Keratinocyte (primary cell): ENCODE data around the gene PAPSS2. TPM values are rescaled to one million over a fixed set of nuclear protein-coding genes. Genes with fewer than 3 reads are reported as not detected.

Experiments
- DNase-seq: peaks from one replicate; pipeline ENCODE4 v3.0.0-alpha.2; 2011; ENCODE audit warnings: low read depth, missing footprints, low spot score
- FAIRE-seq: peaks from 2 replicates; lab custom pipeline; 2011; peaks lifted over from hg19 to GRCh38; lab: Jason Lieb, UNC
- H2AFZ ChIP-seq: 2 replicates; pipeline ENCODE4 v1.6.0; 2012; ENCODE audit warnings: low read length, control low read depth, inconsistent platforms; ENCODE audit not compliant: control insufficient read depth
- H3K27ac ChIP-seq: 2 replicates; pipeline ENCODE4 v1.5.1; 2011; ENCODE audit warnings: low read length; ENCODE audit not compliant: control insufficient read depth, insufficient read depth
- H3K27me3 ChIP-seq: 3 replicates; pipeline ENCODE4 v1.6.0; 2011; ENCODE audit warnings: low read length; ENCODE audit not compliant: control insufficient read depth, insufficient read depth; ENCODE audit errors: extremely low read depth
- H3K36me3 ChIP-seq, 2 experiments: 2 replicates in 1 of 2; 3 replicates in 1 of 2; pipeline ENCODE4 v1.5.1; 2011; ENCODE audit warnings: low read length in 2 of 2, mild to moderate bottlenecking in 1 of 2; ENCODE audit not compliant: control insufficient read depth in 2 of 2, insufficient read depth in 2 of 2; ENCODE audit errors: extremely low read depth in 1 of 2
- H3K4me1 ChIP-seq: 3 replicates; pipeline ENCODE4 v1.5.1; 2011; ENCODE audit warnings: low read length; ENCODE audit not compliant: control insufficient read depth, insufficient read depth; ENCODE audit errors: extremely low read depth
- H3K4me2 ChIP-seq: 3 replicates; pipeline ENCODE4 v1.6.0; 2011; ENCODE audit warnings: low read depth, low read length; ENCODE audit not compliant: control insufficient read depth, insufficient read depth; ENCODE audit errors: extremely low read depth
- H3K4me3 ChIP-seq, 3 experiments: fragments of 200-600 bp in 1 of 3; sonication (generic) in 1 of 3; 2 replicates in 2 of 3; 3 replicates in 1 of 3; pipeline ENCODE4 v1.5.1; 2011 to 2016; ENCODE audit warnings: low read length in 3 of 3, mild to moderate bottlenecking in 3 of 3, control low read depth in 2 of 3, inconsistent platforms in 1 of 3, low read depth in 1 of 3, mixed read lengths in 1 of 3, mixed run types in 1 of 3, moderate library complexity in 1 of 3; ENCODE audit not compliant: control insufficient read depth in 2 of 3, insufficient read depth in 2 of 3; ENCODE audit errors: extremely low read depth in 1 of 3
- H3K79me2 ChIP-seq: 2 replicates; pipeline ENCODE4 v1.6.0; 2012; ENCODE audit warnings: low read length; ENCODE audit not compliant: control insufficient read depth, insufficient read depth
- H3K9ac ChIP-seq: 3 replicates; pipeline ENCODE4 v1.6.0; 2011; ENCODE audit warnings: low read length; ENCODE audit not compliant: control insufficient read depth, insufficient read depth; ENCODE audit errors: extremely low read depth
- H3K9me1 ChIP-seq: 3 replicates; pipeline ENCODE4 v1.6.0; 2011; ENCODE audit warnings: low read length; ENCODE audit not compliant: control insufficient read depth, insufficient read depth; ENCODE audit errors: extremely low read depth
- H3K9me3 ChIP-seq: 2 replicates; pipeline ENCODE4 v1.5.1; 2012; ENCODE audit warnings: low read depth, low read length; ENCODE audit not compliant: control insufficient read depth
- H4K20me1 ChIP-seq: 3 replicates; pipeline ENCODE4 v1.6.0; 2011; ENCODE audit warnings: low read length; ENCODE audit not compliant: control insufficient read depth, insufficient read depth; ENCODE audit errors: extremely low read depth
- EZH2 ChIP-seq: IDR thresholded peaks from one replicate; pipeline ENCODE4 v1.6.1; 2012; ENCODE audit warnings: inconsistent platforms, mild to moderate bottlenecking, low read length, moderate library complexity
- dilution Hi-C: fragments of 300-500 bp; cut with MboI; formaldehyde crosslinking; loops from one replicate; pipeline ENCODE4 v1.7.0; 2020; ENCODE audit warnings: low sequenced_read_pairs; ENCODE audit not compliant: extremely low pct_ligation_motif_present
- polyA plus RNA-seq, 5 experiments: library from polyadenylated mRNA; depleted of rRNA in 3 of 5; stranded (reverse) in 3 of 5; stranded (forward) in 1 of 5; unstranded in 1 of 5; fragments of >200 nt; gene quantifications; 1 replicate in 1 of 5; 2 replicates in 3 of 5; 3 replicates in 1 of 5; pipeline versions ENCODE4 v1.2.1 to v1.2.3, GENCODE V29; 2011 to 2012; ENCODE audit warnings: missing spikeins in 2 of 5, low read depth in 1 of 5, low replicate concordance in 1 of 5
- TF ChIP-seq, protein P1 (sequence below), 3 experiments: IDR thresholded peaks in 1 of 3; conservative IDR thresholded peaks in 1 of 3; optimal IDR thresholded peaks in 1 of 3; 2 replicates in 2 of 3; 3 replicates in 1 of 3; pipeline versions ENCODE3 to v1.5.1; 2011; ENCODE audit warnings: low read length in 3 of 3, mild to moderate bottlenecking in 3 of 3, moderate library complexity in 2 of 3, control low read depth in 1 of 3, inconsistent platforms in 1 of 3; ENCODE audit not compliant: insufficient read depth in 2 of 3; ENCODE audit errors: extremely low read depth in 1 of 3

Gene PAPSS2
- polyA plus RNA-seq, 1 donor (not counting 4 experiments of a cell fraction or from before 2014, with no cell fraction given): 1.1 TPM

DNA sequence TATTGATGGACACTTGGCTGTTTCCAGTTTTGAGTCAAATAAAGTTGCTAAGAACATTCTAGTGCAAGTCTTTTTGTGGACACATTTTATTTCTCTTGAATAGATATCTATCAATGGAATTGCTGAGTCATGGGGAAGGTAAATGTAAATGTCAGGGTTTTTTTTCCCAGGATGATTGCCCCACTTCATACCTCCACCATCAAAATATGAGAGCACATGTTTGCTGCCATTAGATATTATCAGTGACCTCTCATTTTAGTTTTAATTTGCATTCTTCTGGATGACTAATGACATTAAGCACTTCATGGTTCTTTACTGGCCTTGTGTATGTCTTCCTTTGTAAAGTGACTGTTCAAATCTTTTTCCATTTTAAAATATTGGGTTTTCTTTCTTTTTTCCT is 45.7 kb downstream of the PAPSS2 start:
- Histone ChIP-seq H3K27ac (no peak overlapping the region), H3K4me3 (no peak overlapping the region), H4K20me1 (no peaks in the 10 kb centered on the region), H2AFZ (no peak overlapping the region), H3K36me3 (no peaks in the 10 kb centered on the region), H3K27me3 (no peaks in the 10 kb centered on the region), H3K9ac (no peak overlapping the region), H3K9me3 (no peaks in the 10 kb centered on the region), H3K9me1 (no peaks in the 10 kb centered on the region), H3K4me1 (peaks cover 6% of the 10 kb centered on the region), H3K4me2 (no peak overlapping the region), H3K79me2 (no peaks in the 10 kb centered on the region)
- DNase-seq: no peak
- TF ChIP-seq EZH2: no peak
- TF ChIP-seq, protein P1, sequence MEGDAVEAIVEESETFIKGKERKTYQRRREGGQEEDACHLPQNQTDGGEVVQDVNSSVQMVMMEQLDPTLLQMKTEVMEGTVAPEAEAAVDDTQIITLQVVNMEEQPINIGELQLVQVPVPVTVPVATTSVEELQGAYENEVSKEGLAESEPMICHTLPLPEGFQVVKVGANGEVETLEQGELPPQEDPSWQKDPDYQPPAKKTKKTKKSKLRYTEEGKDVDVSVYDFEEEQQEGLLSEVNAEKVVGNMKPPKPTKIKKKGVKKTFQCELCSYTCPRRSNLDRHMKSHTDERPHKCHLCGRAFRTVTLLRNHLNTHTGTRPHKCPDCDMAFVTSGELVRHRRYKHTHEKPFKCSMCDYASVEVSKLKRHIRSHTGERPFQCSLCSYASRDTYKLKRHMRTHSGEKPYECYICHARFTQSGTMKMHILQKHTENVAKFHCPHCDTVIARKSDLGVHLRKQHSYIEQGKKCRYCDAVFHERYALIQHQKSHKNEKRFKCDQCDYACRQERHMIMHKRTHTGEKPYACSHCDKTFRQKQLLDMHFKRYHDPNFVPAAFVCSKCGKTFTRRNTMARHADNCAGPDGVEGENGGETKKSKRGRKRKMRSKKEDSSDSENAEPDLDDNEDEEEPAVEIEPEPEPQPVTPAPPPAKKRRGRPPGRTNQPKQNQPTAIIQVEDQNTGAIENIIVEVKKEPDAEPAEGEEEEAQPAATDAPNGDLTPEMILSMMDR (optimal IDR thresholded peaks at IDR 0.05 in 1 of 3, IDR thresholded peaks at IDR 0.05 in 1 of 3, conservative IDR thresholded peaks at IDR 0.05 in 1 of 3; ENCODE audit: extremely low read depth in 1 of 3, insufficient read depth in 2 of 3, low read length in 3 of 3): no peak
- no peak for FAIRE-seq
- dilution Hi-C loops: no loop called here

DNA sequence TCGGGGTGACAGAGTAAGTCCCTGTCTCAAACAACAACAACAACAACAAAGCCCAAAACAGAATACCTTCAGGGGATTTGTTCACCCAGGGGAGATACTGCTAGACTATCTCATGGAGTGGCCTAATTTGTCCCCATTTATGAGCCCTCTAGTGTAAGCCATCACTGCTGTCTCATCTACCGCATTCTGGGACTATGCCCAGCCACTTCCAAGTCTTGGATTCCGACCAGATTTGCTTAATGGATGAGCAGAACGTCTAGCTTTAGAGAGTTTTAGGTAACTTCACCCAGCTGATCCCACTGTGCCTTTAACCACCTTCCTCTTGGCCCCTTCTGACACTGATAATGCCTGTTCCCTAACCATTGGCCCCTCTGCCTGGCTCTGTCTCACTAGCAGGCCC is 47.1 kb downstream of the PAPSS2 start:
- no peaks in the 10 kb centered on the region for H3K9me1 ChIP-seq
- no peak overlapping the region for H3K4me3 ChIP-seq
- FAIRE-seq (no peak), DNase-seq (no peak)
- no peak overlapping the region for H3K27ac ChIP-seq
- H3K9ac ChIP-seq: no peak overlapping the region
- H3K27me3 ChIP-seq: no peaks in the 10 kb centered on the region
- TF ChIP-seq, protein P1 (optimal IDR thresholded peaks at IDR 0.05 in 1 of 3, IDR thresholded peaks at IDR 0.05 in 1 of 3, conservative IDR thresholded peaks at IDR 0.05 in 1 of 3; ENCODE audit: extremely low read depth in 1 of 3, insufficient read depth in 2 of 3, low read length in 3 of 3): no peak
- TF ChIP-seq EZH2: no peak
- H2AFZ ChIP-seq: no peak overlapping the region
- no peaks in the 10 kb centered on the region for H3K79me2 ChIP-seq
- H3K4me1 ChIP-seq: peaks cover 1% of the 10 kb centered on the region
- no peaks in the 10 kb centered on the region for H3K36me3 ChIP-seq
- no peaks in the 10 kb centered on the region for H4K20me1 ChIP-seq
- H3K4me2 ChIP-seq: no peak overlapping the region
- dilution Hi-C loops: no loop called here
- no peaks in the 10 kb centered on the region for H3K9me3 ChIP-seq
